HEK293 (cell line): ENCODE results near the gene PDP2.
A peak's percentile ranks its signal among the peaks of the same experiment; 100 is the strongest.

Experiments used
- CTCF ChIA-PET: fragments of 350-600 bp; formaldehyde crosslinking; extraction: SDS; loops from one replicate; lab custom pipeline; 2021; ENCODE audit warnings: antibody characterized with exemption; lab: Yijun Ruan, JAX
- POLR2A ChIA-PET: fragments of 300-600 bp; formaldehyde crosslinking; extraction: SDS; loops from one replicate; lab custom pipeline; 2020; ENCODE audit warnings: antibody characterized with exemption, inconsistent platforms; lab: Yijun Ruan, JAX
- H3K27ac ChIP-seq: fragments of 200-500 bp; sonication (Bioruptor generic); 2 replicates; pipeline ENCODE4 v1.5.1; 2014; ENCODE audit warnings: low read depth, low read length, control low read depth, inconsistent platforms; ENCODE audit errors: extremely low read depth
- H3K36me3 ChIP-seq, 2 experiments: fragments of 200-500 bp in 1 of 2; sonication (Bioruptor generic) in 1 of 2; 1 replicate in 1 of 2; 2 replicates in 1 of 2; pipeline ENCODE4 v1.5.1; 2014 to 2017; ENCODE audit warnings: inconsistent platforms in 2 of 2, low read length in 2 of 2; ENCODE audit not compliant: control insufficient read depth in 2 of 2, insufficient read depth in 1 of 2
- H3K4me1 ChIP-seq: fragments of 200-500 bp; sonication (Bioruptor generic); 2 replicates; pipeline ENCODE4 v1.5.1; 2014; ENCODE audit warnings: mild to moderate bottlenecking, low read length, inconsistent platforms; ENCODE audit not compliant: control insufficient read depth, insufficient read depth
- H3K4me3 ChIP-seq: 2 replicates; pipeline ENCODE4 v1.5.1; 2011; ENCODE audit warnings: low read depth, mild to moderate bottlenecking, control low read depth, low read length, moderate library complexity
- H3K9me3 ChIP-seq: fragments of 200-500 bp; sonication (Bioruptor generic); 2 replicates; pipeline ENCODE4 v1.5.1; 2014; ENCODE audit warnings: low read depth, low read length, inconsistent platforms; ENCODE audit not compliant: control insufficient read depth, insufficient read depth
- BCL11B ChIP-seq: fragments of 450-650 bp; formaldehyde crosslinking; IDR thresholded peaks from 2 replicates; pipeline ENCODE4 v1.5.1; 2016; ENCODE audit warnings: low read depth, missing biosample characterization, missing genetic modification characterization
- EGR2 ChIP-seq: fragments of 450-650 bp; formaldehyde crosslinking; IDR thresholded peaks from 2 replicates; pipeline ENCODE4 v1.5.1; 2016; ENCODE audit warnings: low read depth, missing biosample characterization, missing genetic modification characterization
- KLF1 ChIP-seq: fragments of 450-650 bp; formaldehyde crosslinking; IDR thresholded peaks from 2 replicates; pipeline ENCODE4 v1.5.1; 2016; ENCODE audit warnings: missing biosample characterization, missing genetic modification characterization
- REPIN1 ChIP-seq: fragments of 450-650 bp; formaldehyde crosslinking; IDR thresholded peaks from 2 replicates; pipeline ENCODE4 v1.5.1; 2017; ENCODE audit warnings: missing biosample characterization, missing genetic modification characterization, low read depth
- SP3 ChIP-seq: fragments of 450-650 bp; formaldehyde crosslinking; IDR thresholded peaks from 2 replicates; pipeline ENCODE4 v1.5.1; 2016; ENCODE audit warnings: missing biosample characterization, missing genetic modification characterization
- ZFHX2 ChIP-seq: fragments of 450-650 bp; formaldehyde crosslinking; conservative IDR thresholded peaks from 2 replicates; pipeline ENCODE4 v1.5.1; 2016; ENCODE audit warnings: missing biosample characterization, missing genetic modification characterization
- ZNF121 ChIP-seq: fragments of 450-650 bp; formaldehyde crosslinking; IDR thresholded peaks from 2 replicates; pipeline ENCODE4 v1.5.1; 2016; ENCODE audit warnings: missing biosample characterization, missing genetic modification characterization
- ZNF155 ChIP-seq: fragments of 450-650 bp; formaldehyde crosslinking; IDR thresholded peaks from 2 replicates; pipeline ENCODE4 v1.5.1; 2016; ENCODE audit warnings: missing biosample characterization, missing genetic modification characterization
- ZNF24 ChIP-seq: fragments of 450-650 bp; formaldehyde crosslinking; IDR thresholded peaks from 2 replicates; pipeline ENCODE4 v1.5.1; 2016; ENCODE audit warnings: missing biosample characterization, missing genetic modification characterization
- ZNF843 ChIP-seq: fragments of 450-650 bp; formaldehyde crosslinking; IDR thresholded peaks from 2 replicates; pipeline ENCODE4 v1.5.1; 2016; ENCODE audit warnings: missing biosample characterization, missing genetic modification characterization
- TF ChIP-seq, protein P1 (sequence below): sonication (generic); formaldehyde crosslinking; IDR thresholded peaks from 2 replicates; pipeline ENCODE4 v1.8.1; 2022; ENCODE audit warnings: mild to moderate bottlenecking, moderate library complexity, missing genetic modification reagents
- TF ChIP-seq, protein P2 (sequence below): fragments of 450-650 bp; formaldehyde crosslinking; IDR thresholded peaks from 2 replicates; pipeline ENCODE4 v1.5.1; 2016; ENCODE audit warnings: missing biosample characterization, missing genetic modification characterization

PDP2 gene

DNA sequence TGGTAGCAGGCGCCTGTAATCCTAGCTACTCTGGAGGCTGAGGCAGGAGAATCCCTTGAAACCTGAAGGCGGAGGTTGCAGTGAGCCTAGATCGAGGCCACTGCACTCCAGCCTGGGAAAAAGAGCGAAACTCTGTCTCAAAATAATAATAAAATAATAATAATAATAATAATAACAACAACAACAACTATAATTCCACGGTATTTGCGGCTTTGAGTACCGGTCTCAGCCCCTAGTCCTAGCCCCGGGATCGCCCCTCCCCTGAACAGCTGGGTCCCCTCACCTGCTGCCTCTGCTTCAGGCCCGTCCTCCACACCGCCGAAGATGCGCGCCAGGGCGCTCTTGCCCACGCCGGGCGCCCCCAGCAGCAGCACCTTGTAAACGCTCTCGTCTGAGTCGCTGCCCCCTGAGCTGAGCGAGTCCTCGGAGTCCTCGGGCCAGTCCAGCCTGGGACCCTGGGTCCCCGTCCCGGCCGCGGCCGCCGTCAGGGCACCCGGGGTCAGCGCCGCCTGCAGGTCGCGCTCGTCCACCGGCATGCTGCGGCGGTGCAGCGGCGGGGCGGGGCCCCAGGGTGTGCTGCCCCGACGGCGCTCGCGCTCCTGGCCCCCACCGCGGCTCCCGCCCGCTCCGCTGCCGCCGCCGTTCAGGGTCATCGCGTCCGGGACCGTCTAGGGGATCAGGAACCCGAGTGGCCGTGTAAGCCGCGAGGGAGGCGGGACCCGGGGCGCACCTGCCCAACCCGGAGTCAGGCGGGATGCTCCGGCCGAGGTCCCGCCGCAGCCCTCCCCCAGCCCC is 44.4 kb downstream of the PDP2 start:
- H3K27ac ChIP-seq: no peak overlapping the region
- CTCF ChIA-PET: interaction anchor here (15.1 kb wide), 1 partner anchor 26 kb away, joined by 268 read pairs; no protein-coding TSS in a partner anchor
- POLR2A ChIA-PET: no interaction called here

DNA sequence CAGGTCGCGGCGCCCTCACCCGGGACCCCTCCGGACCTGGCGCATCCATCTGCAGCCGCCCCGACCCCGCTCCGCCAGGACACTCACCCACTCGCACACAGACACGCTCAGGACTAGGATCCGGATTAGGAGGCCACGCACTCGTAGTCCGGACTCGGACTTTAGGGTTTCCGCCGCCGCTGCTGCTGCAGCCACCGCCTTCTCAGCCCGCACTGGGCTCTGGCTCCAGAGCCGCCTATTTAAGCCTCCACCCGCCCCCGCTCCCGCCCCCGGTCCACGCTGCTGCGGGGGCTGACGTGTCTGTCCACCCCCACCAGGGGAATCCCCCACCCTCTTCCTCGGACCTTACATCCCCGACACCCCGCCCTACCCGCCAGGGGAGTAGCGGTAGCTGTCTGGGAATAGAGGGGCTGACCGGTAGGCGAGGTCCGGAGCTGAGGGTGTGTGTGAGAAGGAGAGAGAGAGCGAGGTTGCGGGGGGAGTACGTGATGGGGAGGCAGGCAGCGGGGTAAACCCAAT is 45.1 kb downstream of the PDP2 start, which contains the start of gene RRAD:
Gene RRAD, minus strand, starts transcription at position 214 of the 519 bp plus-strand sequence. CDS start 356 bp downstream, outside the sequence.
- ChIA-PET CTCF (interaction anchor here (15.1 kb wide), 1 partner anchor 27 kb away, joined by 268 read pairs; no protein-coding TSS in a partner anchor), POLR2A (no interaction called here)
- Histone ChIP-seq H3K4me1 (no peaks in the 10 kb centered on the region; the same call in 1 of the 2 replicates), H3K27ac (no peak within 1 kb of the TSS), H3K4me3 (peak within 1 kb of the TSS; percentile 5; the same call in 1 of the 2 replicates)
- TF ChIP-seq ZFHX2 (tag by site-specific recombination) (peak; percentile 50), KLF1 (0 out of 2 replicates have a peak, but pooled peaks have one; percentile 23), EGR2 (peak; percentile 57; the same call in 1 of the 2 replicates), ZNF843 (tag by site-specific recombination) (no peak)
- TF ChIP-seq, all 188 proteins: peak for 3
- no peaks in the 10 kb centered on the region for H3K36me3 ChIP-seq
- H3K9me3 ChIP-seq: no peaks in the 10 kb centered on the region

More for the DNA sequence above, 44.4 kb downstream of the PDP2 start:
- no peaks in the 10 kb centered on the region for H3K36me3 ChIP-seq
- no peaks in the 10 kb centered on the region for H3K9me3 ChIP-seq
- TF ChIP-seq BCL11B (tag by site-specific recombination): no peak
- no peak for TF ChIP-seq ZNF24 (tag by site-specific recombination)
- no peak for TF ChIP-seq ZNF155 (tag by site-specific recombination)
- TF ChIP-seq, protein P1, sequence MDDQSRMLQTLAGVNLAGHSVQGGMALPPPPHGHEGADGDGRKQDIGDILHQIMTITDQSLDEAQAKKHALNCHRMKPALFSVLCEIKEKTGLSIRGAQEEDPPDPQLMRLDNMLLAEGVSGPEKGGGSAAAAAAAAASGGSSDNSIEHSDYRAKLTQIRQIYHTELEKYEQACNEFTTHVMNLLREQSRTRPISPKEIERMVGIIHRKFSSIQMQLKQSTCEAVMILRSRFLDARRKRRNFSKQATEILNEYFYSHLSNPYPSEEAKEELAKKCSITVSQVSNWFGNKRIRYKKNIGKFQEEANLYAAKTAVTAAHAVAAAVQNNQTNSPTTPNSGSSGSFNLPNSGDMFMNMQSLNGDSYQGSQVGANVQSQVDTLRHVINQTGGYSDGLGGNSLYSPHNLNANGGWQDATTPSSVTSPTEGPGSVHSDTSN (CRISPR knock-in tag): no peak
- TF ChIP-seq ZNF121 (tag by site-specific recombination): no peak
- TF ChIP-seq REPIN1 (tag by site-specific recombination): 0 out of 2 replicates have a peak, but pooled peaks have one; percentile 81
- peak overlapping the region; percentile 5; the same call in 1 of the 2 replicates for H3K4me3 ChIP-seq
- no peaks in the 10 kb centered on the region; the same call in 1 of the 2 replicates for H3K4me1 ChIP-seq

DNA sequence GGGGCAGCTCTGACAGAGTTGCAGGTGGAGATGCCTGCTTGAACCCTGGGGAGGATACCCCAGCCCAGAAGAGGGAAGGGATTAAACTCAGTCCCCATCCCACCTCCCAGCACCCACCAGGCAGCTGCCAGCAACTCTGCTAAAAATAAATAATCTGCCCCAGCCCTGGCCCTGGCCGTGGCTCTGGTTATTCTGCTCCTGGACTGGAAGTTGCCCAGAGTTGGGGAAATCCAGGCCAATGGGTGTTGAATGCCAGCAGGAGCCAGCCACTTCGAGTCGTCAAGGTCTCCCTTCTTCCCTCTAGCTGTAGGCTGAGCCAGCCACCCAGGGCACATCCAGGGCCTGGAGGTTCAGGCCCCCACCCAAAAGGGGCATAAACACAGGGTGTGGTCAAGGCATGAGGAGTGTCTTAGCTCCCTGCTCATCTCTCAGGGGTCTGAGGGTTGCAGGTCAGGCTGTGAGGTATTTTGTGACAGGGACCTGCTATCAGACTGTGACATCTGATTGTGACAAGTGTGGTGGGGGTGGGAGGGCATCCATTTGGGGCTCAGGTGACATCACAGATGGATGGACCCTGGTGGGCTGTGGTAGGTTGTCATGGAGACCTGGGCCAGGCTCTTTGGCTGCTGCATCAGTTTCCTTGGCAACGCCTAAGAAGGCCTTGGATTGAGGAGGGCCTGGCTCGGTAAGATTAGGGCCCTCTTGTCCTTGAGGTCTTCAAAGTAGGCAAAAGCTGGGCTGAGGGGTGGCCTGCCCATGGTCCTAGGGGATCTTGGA is 46.0 kb downstream of the PDP2 start:
- CTCF ChIA-PET: interaction anchor here (0.6 to 15.1 kb wide), 7 partner anchors 21 to 96 kb away, joined by 3 to 268 read pairs (median 3); partner anchors contain the start of gene NAE1
- H3K4me3 ChIP-seq: no peak overlapping the region
- POLR2A ChIA-PET: interaction anchor here (0.6 to 1.4 kb wide), 2 partner anchors 20 to 282 kb away, joined by 3 to 5 read pairs; no protein-coding TSS in a partner anchor
- H3K36me3 ChIP-seq: peaks cover 2 to 3% of the 10 kb centered on the region in 2 experiments; a peak in 2 of 3 replicates
- no peaks in the 10 kb centered on the region for H3K9me3 ChIP-seq
- no peaks in the 10 kb centered on the region; the same call in 1 of the 2 replicates for H3K4me1 ChIP-seq
- TF ChIP-seq, protein P2, sequence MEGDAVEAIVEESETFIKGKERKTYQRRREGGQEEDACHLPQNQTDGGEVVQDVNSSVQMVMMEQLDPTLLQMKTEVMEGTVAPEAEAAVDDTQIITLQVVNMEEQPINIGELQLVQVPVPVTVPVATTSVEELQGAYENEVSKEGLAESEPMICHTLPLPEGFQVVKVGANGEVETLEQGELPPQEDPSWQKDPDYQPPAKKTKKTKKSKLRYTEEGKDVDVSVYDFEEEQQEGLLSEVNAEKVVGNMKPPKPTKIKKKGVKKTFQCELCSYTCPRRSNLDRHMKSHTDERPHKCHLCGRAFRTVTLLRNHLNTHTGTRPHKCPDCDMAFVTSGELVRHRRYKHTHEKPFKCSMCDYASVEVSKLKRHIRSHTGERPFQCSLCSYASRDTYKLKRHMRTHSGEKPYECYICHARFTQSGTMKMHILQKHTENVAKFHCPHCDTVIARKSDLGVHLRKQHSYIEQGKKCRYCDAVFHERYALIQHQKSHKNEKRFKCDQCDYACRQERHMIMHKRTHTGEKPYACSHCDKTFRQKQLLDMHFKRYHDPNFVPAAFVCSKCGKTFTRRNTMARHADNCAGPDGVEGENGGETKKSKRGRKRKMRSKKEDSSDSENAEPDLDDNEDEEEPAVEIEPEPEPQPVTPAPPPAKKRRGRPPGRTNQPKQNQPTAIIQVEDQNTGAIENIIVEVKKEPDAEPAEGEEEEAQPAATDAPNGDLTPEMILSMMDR (tag by site-specific recombination): no peak
- TF ChIP-seq SP3: no peak
- TF ChIP-seq, all 188 proteins: peak for 0
- no peak overlapping the region for H3K27ac ChIP-seq
